Measurements from ENCODE around the gene BRD9.

The BRD9 gene

GRCh38 chr5:862367-863243 lies 30.0 kb downstream of the BRD9 start:
- H3K27me3 ChIP-seq (ENCODE audit: control insufficient read depth, low read length): no peaks in the 10 kb centered on the region
- no peaks in the 10 kb centered on the region for H3F3A ChIP-seq (ENCODE audit: control insufficient read depth, insufficient read depth)
- no peaks in the 10 kb centered on the region for H3K79me2 ChIP-seq (ENCODE audit: control insufficient read depth, low read length)
- no peaks in the 10 kb centered on the region for H3K9me3 ChIP-seq (ENCODE audit: control insufficient read depth, insufficient read depth, low read length)
- peaks cover 51% of the 10 kb centered on the region for H3K36me3 ChIP-seq (ENCODE audit: control insufficient read depth, low read length)
- no peaks in the 10 kb centered on the region for H3K9me2 ChIP-seq (replicated peaks; ENCODE audit: control insufficient read depth, low read length)
- H4K20me1 ChIP-seq (ENCODE audit: control insufficient read depth, insufficient read depth, low read depth, low read length): peaks cover 3% of the 10 kb centered on the region; the same call in 1 of the 2 replicates
- TF ChIP-seq EZH2phosphoT487 (IDR thresholded peaks at IDR 0.05; ENCODE audit: borderline replicate concordance, low read length) (no peak), CTCF (IDR thresholded peaks at IDR 0.05; ENCODE audit: low read depth, low read length, poor library complexity, severe bottlenecking) (no peak)
- H3K4me2 ChIP-seq (ENCODE audit: low read length): no peak overlapping the region
- H3K4me3 ChIP-seq (ENCODE audit: low read length): no peak overlapping the region
- no peak overlapping the region for H3K27ac ChIP-seq (ENCODE audit: low read depth, low read length)
- no peaks in the 10 kb centered on the region for H3K4me1 ChIP-seq (ENCODE audit: control insufficient read depth, low read length)

GRCh38 chr5:861442-862366 lies 30.9 kb downstream of the BRD9 start:
- Histone ChIP-seq H3K9me3 (ENCODE audit: control insufficient read depth, insufficient read depth, low read length) (no peaks in the 10 kb centered on the region), H3K79me2 (ENCODE audit: control insufficient read depth, low read length) (no peaks in the 10 kb centered on the region), H3K4me3 (ENCODE audit: low read length) (no peak overlapping the region), H3K27me3 (ENCODE audit: control insufficient read depth, low read length) (no peaks in the 10 kb centered on the region), H3K27ac (ENCODE audit: low read depth, low read length) (no peak overlapping the region), H3K9me2 (replicated peaks; ENCODE audit: control insufficient read depth, low read length) (no peaks in the 10 kb centered on the region), H3K4me2 (ENCODE audit: low read length) (no peak overlapping the region), H4K20me1 (ENCODE audit: control insufficient read depth, insufficient read depth, low read depth, low read length) (peaks cover 3% of the 10 kb centered on the region; the same call in 1 of the 2 replicates), H3K36me3 (ENCODE audit: control insufficient read depth, low read length) (peaks cover 46% of the 10 kb centered on the region), H3K4me1 (ENCODE audit: control insufficient read depth, low read length) (no peaks in the 10 kb centered on the region), H3F3A (ENCODE audit: control insufficient read depth, insufficient read depth) (no peaks in the 10 kb centered on the region)
- TF ChIP-seq CTCF (IDR thresholded peaks at IDR 0.05; ENCODE audit: low read depth, low read length, poor library complexity, severe bottlenecking) (no peak), EZH2phosphoT487 (IDR thresholded peaks at IDR 0.05; ENCODE audit: borderline replicate concordance, low read length) (no peak)

- H3K27me3 ChIP-seq (ENCODE audit: control insufficient read depth, low read length): no peaks in the 10 kb centered on the region
- no peaks in the 10 kb centered on the region for H3K79me2 ChIP-seq (ENCODE audit: control insufficient read depth, low read length)
- peaks cover 3% of the 10 kb centered on the region; the same call in 1 of the 2 replicates for H4K20me1 ChIP-seq (ENCODE audit: control insufficient read depth, insufficient read depth, low read depth, low read length)
- H3K4me3 ChIP-seq (ENCODE audit: low read length): no peak overlapping the region
- no peak overlapping the region for H3K27ac ChIP-seq (ENCODE audit: low read depth, low read length)
- H3F3A ChIP-seq (ENCODE audit: control insufficient read depth, insufficient read depth): no peaks in the 10 kb centered on the region
- H3K4me2 ChIP-seq (ENCODE audit: low read length): no peak overlapping the region
- H3K36me3 ChIP-seq (ENCODE audit: control insufficient read depth, low read length): peaks cover 37% of the 10 kb centered on the region
- no peak for TF ChIP-seq CTCF (IDR thresholded peaks at IDR 0.05; ENCODE audit: low read depth, low read length, poor library complexity, severe bottlenecking)
- no peak for TF ChIP-seq EZH2phosphoT487 (IDR thresholded peaks at IDR 0.05; ENCODE audit: borderline replicate concordance, low read length)
- H3K4me1 ChIP-seq (ENCODE audit: control insufficient read depth, low read length): no peaks in the 10 kb centered on the region
- no peaks in the 10 kb centered on the region for H3K9me3 ChIP-seq (ENCODE audit: control insufficient read depth, insufficient read depth, low read length)
- no peaks in the 10 kb centered on the region for H3K9me2 ChIP-seq (replicated peaks; ENCODE audit: control insufficient read depth, low read length)
Observed at GRCh38 chr5:860506-861150, 32.0 kb downstream of the BRD9 start.
